Tibial nerve (tissue), 3 donors: Measurements from ENCODE around the gene KRT6C.

ENCODE experiments used
- EP300 ChIP-seq, 2 donors: sonication (generic); formaldehyde crosslinking; IDR thresholded peaks; one replicate each; pipeline ENCODE4 v1.6.1; 2017; ENCODE audit warnings: antibody characterized with exemption in 2 of 2, mild to moderate bottlenecking in 1 of 2
- POLR2A ChIP-seq, 2 donors: fragments of 450-650 bp; IDR thresholded peaks; one replicate each; pipeline ENCODE4 v1.6.1; 2017; ENCODE audit warnings: antibody characterized with exemption in 2 of 2, mild to moderate bottlenecking in 2 of 2, moderate library complexity in 2 of 2

- TF ChIP-seq EP300 (IDR thresholded peaks at IDR 0.05) (no peak), POLR2A (IDR thresholded peaks at IDR 0.05) (no peak)
Measured at GRCh38 chr12:52521175-52521567, 47.6 kb upstream of the KRT6C start.
